Measurements from ENCODE around the gene AFF2. TPM values are rescaled to one million over a fixed set of nuclear protein-coding genes. Genes with fewer than 3 reads are reported as not detected.

The AFF2 gene
- total and polyA plus RNA-seq, 4 donors, result 1.2 to 13.0 (median 3.9) TPM

DNA sequence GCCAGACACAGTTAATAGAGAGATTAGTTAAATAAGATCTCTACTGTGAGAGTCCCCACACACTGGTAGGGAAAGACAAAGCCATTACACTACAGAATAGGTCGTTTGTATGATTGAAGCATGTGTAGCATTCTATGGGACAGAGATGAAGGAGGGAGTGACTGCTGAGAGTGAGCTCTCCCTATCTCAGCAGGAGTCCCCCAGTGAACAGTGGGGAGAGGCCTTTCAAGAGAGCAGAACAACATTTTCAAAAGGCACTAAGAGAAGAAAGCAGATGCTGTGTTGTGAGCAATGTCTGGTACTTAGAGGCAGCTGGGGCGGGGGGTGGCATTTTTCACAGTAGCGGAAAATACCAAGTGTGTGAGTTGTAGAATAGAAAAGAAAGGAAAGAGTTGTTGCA lies 413.6 kb downstream of the AFF2 start:
- Histone ChIP-seq H3K9me3 (ENCODE audit: control insufficient read depth in 4 of 4, insufficient read depth in 3 of 4, low read length in 3 of 4) (no peaks in the 10 kb centered on the region), H3K27ac (ENCODE audit: low read depth in 1 of 2, low read length in 1 of 2) (no peak overlapping the region), H3K36me3 (ENCODE audit: control insufficient read depth in 4 of 4, insufficient read depth in 4 of 4, low read length in 4 of 4) (no peaks in the 10 kb centered on the region), H3K4me1 (ENCODE audit: control insufficient read depth in 5 of 5, insufficient read depth in 5 of 5, low read length in 5 of 5) (no peaks in the 10 kb centered on the region), H3K27me3 (ENCODE audit: control insufficient read depth in 3 of 3, insufficient read depth in 3 of 3, low read length in 2 of 3) (no peaks in the 10 kb centered on the region), H3K9ac (ENCODE audit: insufficient read depth in 1 of 2, low read length in 2 of 2) (no peak overlapping the region), H3K4me3 (no peak overlapping the region)
- WGBS, 2 donors, result 56 to 76% methylated on average over 3 of the region's 3 CpGs
- ATAC-seq (ENCODE audit: insufficient read depth, low FRiP score) (no peak), DNase-seq (no peak)
- TF ChIP-seq, protein P1, sequence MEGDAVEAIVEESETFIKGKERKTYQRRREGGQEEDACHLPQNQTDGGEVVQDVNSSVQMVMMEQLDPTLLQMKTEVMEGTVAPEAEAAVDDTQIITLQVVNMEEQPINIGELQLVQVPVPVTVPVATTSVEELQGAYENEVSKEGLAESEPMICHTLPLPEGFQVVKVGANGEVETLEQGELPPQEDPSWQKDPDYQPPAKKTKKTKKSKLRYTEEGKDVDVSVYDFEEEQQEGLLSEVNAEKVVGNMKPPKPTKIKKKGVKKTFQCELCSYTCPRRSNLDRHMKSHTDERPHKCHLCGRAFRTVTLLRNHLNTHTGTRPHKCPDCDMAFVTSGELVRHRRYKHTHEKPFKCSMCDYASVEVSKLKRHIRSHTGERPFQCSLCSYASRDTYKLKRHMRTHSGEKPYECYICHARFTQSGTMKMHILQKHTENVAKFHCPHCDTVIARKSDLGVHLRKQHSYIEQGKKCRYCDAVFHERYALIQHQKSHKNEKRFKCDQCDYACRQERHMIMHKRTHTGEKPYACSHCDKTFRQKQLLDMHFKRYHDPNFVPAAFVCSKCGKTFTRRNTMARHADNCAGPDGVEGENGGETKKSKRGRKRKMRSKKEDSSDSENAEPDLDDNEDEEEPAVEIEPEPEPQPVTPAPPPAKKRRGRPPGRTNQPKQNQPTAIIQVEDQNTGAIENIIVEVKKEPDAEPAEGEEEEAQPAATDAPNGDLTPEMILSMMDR (IDR thresholded peaks at IDR 0.05; ENCODE audit: control extremely low read depth, extremely low read depth), result no peak

GRCh38 chrX:148914783-148915182 lies 414.4 kb downstream of the AFF2 start:
- TF ChIP-seq, protein P1 (IDR thresholded peaks at IDR 0.05; ENCODE audit: control extremely low read depth, extremely low read depth), result no peak
- Histone ChIP-seq H3K9me3 (ENCODE audit: control insufficient read depth in 4 of 4, insufficient read depth in 3 of 4, low read length in 3 of 4) (no peaks in the 10 kb centered on the region), H3K9ac (ENCODE audit: insufficient read depth in 1 of 2, low read length in 2 of 2) (no peak overlapping the region), H3K4me1 (ENCODE audit: control insufficient read depth in 5 of 5, insufficient read depth in 5 of 5, low read length in 5 of 5) (no peaks in the 10 kb centered on the region), H3K4me3 (no peak overlapping the region), H3K36me3 (ENCODE audit: control insufficient read depth in 4 of 4, insufficient read depth in 4 of 4, low read length in 4 of 4) (no peaks in the 10 kb centered on the region), H3K27me3 (ENCODE audit: control insufficient read depth in 3 of 3, insufficient read depth in 3 of 3, low read length in 2 of 3) (no peaks in the 10 kb centered on the region), H3K27ac (ENCODE audit: low read depth in 1 of 2, low read length in 1 of 2) (no peak overlapping the region)
- ATAC-seq (ENCODE audit: insufficient read depth, low FRiP score), result no peak
- DNase-seq, result no peak
- 75 to 93% methylated on average over 3 of the region's 3 CpGs for WGBS, 2 donors

- Histone ChIP-seq H3K9me3 (ENCODE audit: control insufficient read depth in 4 of 4, insufficient read depth in 3 of 4, low read length in 3 of 4) (no peaks in the 10 kb centered on the region), H3K9ac (ENCODE audit: insufficient read depth in 1 of 2, low read length in 2 of 2) (no peak overlapping the region), H3K4me1 (ENCODE audit: control insufficient read depth in 5 of 5, insufficient read depth in 5 of 5, low read length in 5 of 5) (no peaks in the 10 kb centered on the region), H3K27ac (ENCODE audit: low read depth in 1 of 2, low read length in 1 of 2) (no peak overlapping the region), H3K27me3 (ENCODE audit: control insufficient read depth in 3 of 3, insufficient read depth in 3 of 3, low read length in 2 of 3) (peaks cover 0 to 2% (median 0%) of the 10 kb centered on the region in 3 donors), H3K36me3 (ENCODE audit: control insufficient read depth in 4 of 4, insufficient read depth in 4 of 4, low read length in 4 of 4) (no peaks in the 10 kb centered on the region), H3K4me3 (no peak overlapping the region)
- DNase-seq (no peak), ATAC-seq (ENCODE audit: insufficient read depth, low FRiP score) (no peak)
- TF ChIP-seq, protein P1 (IDR thresholded peaks at IDR 0.05; ENCODE audit: control extremely low read depth, extremely low read depth), result no peak
- WGBS, 2 donors, result 65 to 88% methylated on average over 5 of the region's 5 CpGs
Observed at GRCh38 chrX:148915474-148915873, 415.1 kb downstream of the AFF2 start.

- DNase-seq (no peak), ATAC-seq (ENCODE audit: insufficient read depth, low FRiP score) (no peak)
- Histone ChIP-seq H3K4me1 (ENCODE audit: control insufficient read depth in 5 of 5, insufficient read depth in 5 of 5, low read length in 5 of 5) (no peaks in the 10 kb centered on the region), H3K9ac (ENCODE audit: insufficient read depth in 1 of 2, low read length in 2 of 2) (no peak overlapping the region), H3K27ac (ENCODE audit: low read depth in 1 of 2, low read length in 1 of 2) (no peak overlapping the region), H3K27me3 (ENCODE audit: control insufficient read depth in 3 of 3, insufficient read depth in 3 of 3, low read length in 2 of 3) (peaks cover 0 to 3% (median 0%) of the 10 kb centered on the region in 3 donors), H3K36me3 (ENCODE audit: control insufficient read depth in 4 of 4, insufficient read depth in 4 of 4, low read length in 4 of 4) (no peaks in the 10 kb centered on the region), H3K4me3 (no peak overlapping the region), H3K9me3 (ENCODE audit: control insufficient read depth in 4 of 4, insufficient read depth in 3 of 4, low read length in 3 of 4) (no peaks in the 10 kb centered on the region)
- TF ChIP-seq, protein P1 (IDR thresholded peaks at IDR 0.05; ENCODE audit: control extremely low read depth, extremely low read depth), result no peak
- WGBS, 2 donors, result 67 to 71% methylated on average over 4 of the region's 4 CpGs
Observed at GRCh38 chrX:148917441-148917840, 417.0 kb downstream of the AFF2 start.
